HepG2 (cell line): ENCODE results near the gene ADCY5. TPM values are rescaled to one million over a fixed set of nuclear protein-coding genes. Genes with fewer than 3 reads are reported as not detected.

Experiments used
- BATF2 ChIP-seq: sonication (generic); formaldehyde crosslinking; IDR thresholded peaks from 2 replicates; pipeline ENCODE4 v1.8.0; 2022; ENCODE audit warnings: mild to moderate bottlenecking, missing genetic modification reagents, moderate library complexity
- GATA4 ChIP-seq: sonication (generic); IDR thresholded peaks from 2 replicates; pipeline ENCODE4 v1.6.1; 2016; ENCODE audit warnings: antibody characterized with exemption, low read depth, borderline replicate concordance
- HNF4A ChIP-seq: sonication (generic); formaldehyde crosslinking; IDR thresholded peaks from 2 replicates; pipeline ENCODE4 v1.4.0; 2020; ENCODE audit warnings: missing genetic modification reagents
- JDP2 ChIP-seq: sonication (generic); formaldehyde crosslinking; IDR thresholded peaks from 2 replicates; pipeline ENCODE4 v1.8.1; 2022; ENCODE audit warnings: missing genetic modification reagents, borderline replicate concordance
- KAT8 ChIP-seq: IDR thresholded peaks from 2 replicates; pipeline ENCODE4 v1.6.1; 2016; ENCODE audit warnings: missing genetic modification reagents, missing compliant biosample characterization
- NFKB2 ChIP-seq: sonication (generic); formaldehyde crosslinking; IDR thresholded peaks from 2 replicates; pipeline ENCODE4 v1.4.0; 2020; ENCODE audit warnings: missing genetic modification reagents, borderline replicate concordance
- PATZ1 ChIP-seq: sonication (generic); formaldehyde crosslinking; IDR thresholded peaks from 2 replicates; pipeline ENCODE4 v1.4.0; 2020; ENCODE audit warnings: missing genetic modification reagents
- PHF8 ChIP-seq: sonication (generic); formaldehyde crosslinking; IDR thresholded peaks from 2 replicates; pipeline ENCODE4 v1.5.0; 2020; ENCODE audit warnings: missing genetic modification reagents
- POGZ ChIP-seq: sonication (generic); formaldehyde crosslinking; IDR thresholded peaks from 2 replicates; pipeline ENCODE4 v1.4.0; 2020; ENCODE audit warnings: mild to moderate bottlenecking, missing genetic modification reagents
- SIX1 ChIP-seq: sonication (generic); formaldehyde crosslinking; IDR thresholded peaks from 2 replicates; pipeline ENCODE4 v1.4.0; 2020; ENCODE audit warnings: missing genetic modification reagents, borderline replicate concordance
- SIX4 ChIP-seq: sonication (generic); formaldehyde crosslinking; IDR thresholded peaks from 2 replicates; pipeline ENCODE4 v1.4.0; 2020; ENCODE audit warnings: missing genetic modification reagents
- SP140L ChIP-seq: sonication (generic); formaldehyde crosslinking; IDR thresholded peaks from 2 replicates; pipeline ENCODE4 v1.4.0; 2020; ENCODE audit warnings: missing genetic modification reagents, borderline replicate concordance
- XBP1 ChIP-seq: sonication (generic); formaldehyde crosslinking; IDR thresholded peaks from 2 replicates; pipeline ENCODE4 v1.5.0; 2020; ENCODE audit warnings: missing genetic modification reagents
- ZBTB25 ChIP-seq: IDR thresholded peaks from 2 replicates; pipeline ENCODE4 v1.6.1; 2018; ENCODE audit warnings: missing genetic modification reagents
- ZBTB7A ChIP-seq: sonication (generic); formaldehyde crosslinking; IDR thresholded peaks from 2 replicates; pipeline ENCODE4 v1.8.0; 2022; ENCODE audit warnings: mild to moderate bottlenecking, missing genetic modification reagents
- ZFAT ChIP-seq: sonication (generic); formaldehyde crosslinking; conservative IDR thresholded peaks from 2 replicates; pipeline ENCODE4 v1.8.1; 2023; ENCODE audit warnings: missing genetic modification reagents, inconsistent platforms
- ZFP90 ChIP-seq: sonication (generic); formaldehyde crosslinking; IDR thresholded peaks from 2 replicates; pipeline ENCODE4 v1.8.0; 2022; ENCODE audit warnings: missing genetic modification reagents, mild to moderate bottlenecking, inconsistent platforms, borderline replicate concordance
- ZMYM4 ChIP-seq: sonication (generic); formaldehyde crosslinking; IDR thresholded peaks from 2 replicates; pipeline ENCODE4 v1.8.1; 2023; ENCODE audit warnings: mild to moderate bottlenecking, missing genetic modification reagents
- ZNF234 ChIP-seq: sonication (generic); formaldehyde crosslinking; conservative IDR thresholded peaks from 2 replicates; pipeline ENCODE4 v1.5.1; 2020; ENCODE audit warnings: mild to moderate bottlenecking, missing genetic modification reagents
- ZNF256 ChIP-seq: sonication (generic); formaldehyde crosslinking; conservative IDR thresholded peaks from 2 replicates; pipeline ENCODE4 v1.4.0; 2020; ENCODE audit warnings: missing genetic modification reagents
- ZNF460 ChIP-seq: sonication (generic); formaldehyde crosslinking; IDR thresholded peaks from 2 replicates; pipeline ENCODE4 v1.5.1; 2020; ENCODE audit warnings: missing genetic modification reagents, mild to moderate bottlenecking, borderline replicate concordance
- ZNF484 ChIP-seq: sonication (generic); formaldehyde crosslinking; IDR thresholded peaks from 2 replicates; pipeline ENCODE4 v1.5.1; 2020; ENCODE audit warnings: mild to moderate bottlenecking, low read depth, missing genetic modification reagents, borderline replicate concordance
- ZNF513 ChIP-seq: sonication (generic); formaldehyde crosslinking; conservative IDR thresholded peaks from 2 replicates; pipeline ENCODE4 v1.5.0; 2020; ENCODE audit warnings: missing genetic modification reagents
- ZNF543 ChIP-seq: sonication (generic); formaldehyde crosslinking; IDR thresholded peaks from 2 replicates; pipeline ENCODE4 v1.4.0; 2020; ENCODE audit warnings: mild to moderate bottlenecking, missing genetic modification reagents
- ZNF737 ChIP-seq: sonication (generic); formaldehyde crosslinking; IDR thresholded peaks from 2 replicates; pipeline ENCODE4 v1.5.0; 2020; ENCODE audit warnings: missing genetic modification reagents, mild to moderate bottlenecking, borderline replicate concordance
- ZNF747 ChIP-seq: sonication (generic); formaldehyde crosslinking; IDR thresholded peaks from 2 replicates; pipeline ENCODE4 v1.8.1; 2023; ENCODE audit warnings: missing genetic modification reagents, mild to moderate bottlenecking, borderline replicate concordance
- polyA plus RNA-seq, 8 experiments: library from polyadenylated mRNA; depleted of rRNA in 3 of 8; stranded (reverse) in 7 of 8; unstranded in 1 of 8; fragments of >200 nt; fragmentation: Illumina TruSeq in 4 of 8; extraction: Trizol in 4 of 8; gene quantifications; 2 replicates each; pipeline versions ENCODE4 v1.2.1 to v1.2.3, GENCODE V29; 2011 to 2016; ENCODE audit warnings: low read depth in 4 of 8, missing spikeins in 1 of 8, mixed read lengths in 1 of 8; ENCODE audit not compliant: insufficient read depth in 1 of 8
- total RNA-seq, 5 experiments: library from RNA; depleted of rRNA; stranded (reverse); fragments of >200 nt; fragmentation: Illumina TruSeq; extraction: Trizol; gene quantifications; 2 replicates each; pipeline ENCODE4 v1.2.3, GENCODE V29; 2016; ENCODE audit warnings: low read depth in 1 of 5

The ADCY5 gene
- total and polyA plus RNA-seq, 2 of the 13 experiments (the other 11 are each of a cell fraction or from before 2014, with no cell fraction given) = not detected

GRCh38 chr3:123286308-123287023 lies 162.4 kb downstream of the ADCY5 start (continued):
- TF ChIP-seq ZNF513 (CRISPR knock-in tag) (no peak), ZFAT (CRISPR knock-in tag) (no peak), ZBTB25 (CRISPR knock-in tag) (peak; percentile 92), ZBTB7A (CRISPR knock-in tag) (0 out of 2 replicates have a peak, but pooled peaks have one; percentile 13), SIX4 (CRISPR knock-in tag) (peak; percentile 78), HNF4A (no peak), ZNF737 (CRISPR knock-in tag) (no peak), ZNF747 (CRISPR knock-in tag) (no peak), XBP1 (peak; percentile 94; the same call in 1 of the 2 replicates), PHF8 (CRISPR knock-in tag) (peak; percentile 33; the same call in 1 of the 2 replicates), NFKB2 (CRISPR knock-in tag) (peak; percentile 77; the same call in 1 of the 2 replicates), JDP2 (no peak; the same call in 1 of the 2 replicates), ZNF256 (peak; percentile 96; the same call in 1 of the 2 replicates), SP140L (peak; percentile 96; the same call in 1 of the 2 replicates), ZMYM4 (peak; percentile 56; the same call in 1 of the 2 replicates), ZNF460 (CRISPR knock-in tag) (no peak), POGZ (CRISPR knock-in tag) (no peak), KAT8 (peak; percentile 77), ZNF543 (CRISPR knock-in tag) (0 out of 2 replicates have a peak, but pooled peaks have one; percentile 56), GATA4 (no peak), ZFP90 (CRISPR knock-in tag) (peak; percentile 83; the same call in 1 of the 2 replicates), SIX1 (peak; percentile 68; the same call in 1 of the 2 replicates), BATF2 (CRISPR knock-in tag) (0 out of 2 replicates have a peak, but pooled peaks have one; percentile 47), PATZ1 (CRISPR knock-in tag) (peak; percentile 72), ZNF484 (CRISPR knock-in tag) (no peak), ZNF234 (CRISPR knock-in tag) (no peak)
